Measurements from ENCODE around the gene PPP1R37.

DNA sequence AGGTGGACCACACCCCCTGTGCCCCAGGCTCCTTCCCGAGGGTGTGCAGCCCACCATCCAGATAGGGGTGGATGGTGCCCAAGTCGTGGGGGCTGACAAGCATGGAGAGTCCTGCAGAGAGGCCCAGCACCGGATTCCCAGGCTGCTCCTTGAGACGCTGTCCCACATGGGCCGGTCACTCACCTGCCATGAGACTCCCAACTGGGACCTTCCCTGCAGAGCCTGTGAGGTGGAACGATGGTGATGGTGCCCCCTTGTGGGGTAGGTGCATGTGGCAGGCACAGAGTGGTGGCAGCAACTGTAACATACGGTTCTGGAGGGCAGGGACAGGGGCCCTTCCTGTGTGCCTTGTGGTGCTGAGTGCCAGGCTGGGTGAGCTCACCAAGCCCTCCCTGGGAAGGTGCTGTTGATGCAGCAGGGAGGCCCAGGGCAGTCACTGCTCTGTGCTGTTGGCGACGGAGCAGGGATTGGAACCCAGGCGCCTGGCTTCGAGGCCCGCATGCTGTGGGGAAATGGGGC is 33.1 kb downstream of the PPP1R37 start:
- TF ChIP-seq, protein P1, sequence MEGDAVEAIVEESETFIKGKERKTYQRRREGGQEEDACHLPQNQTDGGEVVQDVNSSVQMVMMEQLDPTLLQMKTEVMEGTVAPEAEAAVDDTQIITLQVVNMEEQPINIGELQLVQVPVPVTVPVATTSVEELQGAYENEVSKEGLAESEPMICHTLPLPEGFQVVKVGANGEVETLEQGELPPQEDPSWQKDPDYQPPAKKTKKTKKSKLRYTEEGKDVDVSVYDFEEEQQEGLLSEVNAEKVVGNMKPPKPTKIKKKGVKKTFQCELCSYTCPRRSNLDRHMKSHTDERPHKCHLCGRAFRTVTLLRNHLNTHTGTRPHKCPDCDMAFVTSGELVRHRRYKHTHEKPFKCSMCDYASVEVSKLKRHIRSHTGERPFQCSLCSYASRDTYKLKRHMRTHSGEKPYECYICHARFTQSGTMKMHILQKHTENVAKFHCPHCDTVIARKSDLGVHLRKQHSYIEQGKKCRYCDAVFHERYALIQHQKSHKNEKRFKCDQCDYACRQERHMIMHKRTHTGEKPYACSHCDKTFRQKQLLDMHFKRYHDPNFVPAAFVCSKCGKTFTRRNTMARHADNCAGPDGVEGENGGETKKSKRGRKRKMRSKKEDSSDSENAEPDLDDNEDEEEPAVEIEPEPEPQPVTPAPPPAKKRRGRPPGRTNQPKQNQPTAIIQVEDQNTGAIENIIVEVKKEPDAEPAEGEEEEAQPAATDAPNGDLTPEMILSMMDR (IDR thresholded peaks at IDR 0.05), result peak in 2 of 4 experiments; percentile 17 to 22
- no peak for TF ChIP-seq POLR2A (IDR thresholded peaks at IDR 0.05)

All from uterus (tissue), 2 donors.